OCI-M1 (cell line): ENCODE measurements around the gene RTL10.

Experiments
- DNase-seq: peaks from one replicate; lab custom pipeline; 2025; lab: John Stamatoyannopoulos, UW

Gene RTL10

DNA sequence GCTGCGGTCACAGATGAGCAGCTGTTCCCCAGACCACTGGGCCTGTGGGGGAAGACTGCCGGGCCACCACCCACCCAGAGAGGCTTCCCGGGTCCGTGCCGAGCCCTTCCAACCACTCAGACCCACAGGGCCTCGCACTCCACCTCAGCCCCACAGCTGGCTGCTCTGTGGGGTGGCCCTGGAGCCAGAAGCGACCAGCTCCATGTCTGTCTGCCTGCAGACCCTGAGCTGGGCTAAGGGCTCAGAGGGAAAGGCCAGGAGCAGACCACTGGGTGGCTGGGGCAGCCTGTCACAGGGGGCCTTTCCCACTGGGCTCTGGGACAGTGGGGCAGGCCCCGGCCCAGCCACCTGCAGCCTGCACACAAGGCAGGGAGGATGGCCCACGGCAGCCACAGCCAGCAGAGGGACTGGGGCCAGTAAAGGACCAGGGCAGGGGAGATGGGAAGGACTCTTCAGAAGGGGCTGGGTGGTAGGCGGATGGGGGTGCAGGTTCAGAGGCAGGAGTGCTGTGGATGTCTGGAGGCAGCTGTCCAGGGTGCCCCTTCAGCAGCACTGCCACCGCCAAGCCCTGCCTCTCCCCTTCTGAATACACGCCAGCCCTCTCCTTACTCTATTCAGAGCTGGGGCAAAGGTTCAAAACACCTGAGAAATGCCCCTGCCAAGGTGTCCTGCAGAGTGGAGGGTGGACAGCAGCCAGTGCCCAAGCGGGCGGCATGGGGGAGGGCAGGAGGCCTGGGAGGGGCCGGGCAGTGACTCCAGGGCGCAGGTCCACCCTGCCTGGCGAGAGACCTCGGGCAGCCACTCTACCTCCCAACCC is 32.2 kb downstream of the RTL10 start:
- no peak for DNase-seq

DNA sequence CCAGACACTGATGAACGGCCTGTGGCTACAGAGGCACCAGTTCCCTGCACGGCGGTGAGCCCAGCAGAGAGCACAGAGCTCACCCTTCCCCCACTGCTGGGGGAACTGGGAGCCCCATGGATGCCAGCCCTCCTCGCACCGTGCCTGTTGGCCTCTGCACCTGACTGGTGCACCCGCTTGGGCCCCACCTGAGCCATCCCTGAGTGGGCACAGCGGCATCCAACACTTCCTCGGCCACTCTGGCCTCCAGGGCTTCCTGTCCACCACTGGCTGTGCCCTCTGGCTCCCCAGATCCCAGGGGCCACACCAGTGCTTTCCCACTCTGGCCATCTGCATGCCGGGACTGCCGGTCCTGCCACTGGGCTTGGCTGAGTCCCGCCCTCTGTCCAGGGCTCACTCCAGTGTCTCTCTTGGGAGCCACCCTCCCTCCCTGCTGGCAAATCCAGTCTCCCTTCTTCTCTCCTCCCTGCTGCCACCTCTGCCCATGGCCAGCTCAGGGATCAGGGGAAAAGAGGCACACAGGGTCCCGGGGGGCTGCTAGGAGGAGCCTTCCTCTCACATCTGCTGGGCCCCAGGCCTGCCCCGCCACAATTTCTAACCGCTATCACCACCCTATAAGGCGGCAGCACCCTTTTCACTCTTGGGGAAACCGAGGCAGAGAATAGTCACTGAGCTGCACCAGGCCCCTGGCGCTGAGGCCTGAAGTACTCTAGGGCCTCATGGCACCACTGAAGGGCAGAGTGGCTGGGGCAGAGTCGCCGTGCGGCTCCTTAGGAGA is 33.0 kb downstream of the RTL10 start:
- DNase-seq: no peak

- no peak for DNase-seq
These were observed 33.7 kb downstream of the RTL10 start for GRCh38 chr22:19820880-19821522.

DNA sequence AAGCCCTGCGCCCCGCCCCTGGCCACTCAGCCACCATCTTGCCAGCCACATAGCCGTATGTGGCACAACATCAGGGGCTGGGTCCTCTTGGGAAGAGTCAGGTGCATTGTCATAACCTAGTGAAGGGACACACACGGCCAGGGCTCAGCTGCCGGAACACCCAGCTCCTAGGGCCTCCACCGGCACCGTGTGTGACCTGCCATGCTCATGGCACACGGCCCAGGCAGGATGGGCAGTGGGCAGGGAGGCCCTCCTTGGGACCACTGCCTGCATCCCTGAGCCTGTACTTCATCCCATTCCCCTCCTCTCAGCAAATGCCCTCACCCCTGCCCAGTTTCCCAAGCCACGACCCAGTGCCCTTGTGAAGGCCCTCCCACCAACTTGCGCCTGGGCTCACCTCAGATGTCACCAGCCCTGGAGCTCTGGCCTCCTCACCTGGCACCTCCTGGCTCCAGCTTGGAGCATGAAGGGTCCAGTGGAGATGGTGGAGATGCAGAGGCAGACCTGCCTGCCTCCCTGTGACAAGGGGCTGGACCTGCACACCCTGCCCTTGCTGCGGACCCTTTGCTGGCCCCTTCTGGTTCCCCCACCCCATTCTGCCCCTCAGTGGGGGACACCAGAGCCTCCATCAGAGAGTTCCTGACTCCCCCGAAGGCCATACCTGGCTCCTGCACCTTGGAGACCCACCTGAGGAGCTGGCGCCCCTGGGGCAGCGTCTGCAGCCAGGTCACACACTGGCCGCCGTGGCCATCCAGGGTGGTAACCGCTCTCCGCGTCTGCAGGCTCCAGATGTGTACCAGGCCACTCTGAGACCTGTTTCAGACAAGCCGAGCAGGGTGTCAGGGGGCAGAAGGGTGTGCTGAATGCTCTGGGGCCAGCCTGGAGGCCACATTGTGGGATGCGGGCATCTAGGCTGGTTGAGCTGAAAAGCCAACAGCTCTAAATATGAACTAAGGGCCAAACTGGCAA is 34.5 kb downstream of the RTL10 start:
- no peak for DNase-seq

- no peak for DNase-seq
These were observed 35.3 kb downstream of the RTL10 start for GRCh38 chr22:19819208-19819910.

- no peak for DNase-seq
These were observed 36.1 kb downstream of the RTL10 start for GRCh38 chr22:19818324-19819207.

DNA sequence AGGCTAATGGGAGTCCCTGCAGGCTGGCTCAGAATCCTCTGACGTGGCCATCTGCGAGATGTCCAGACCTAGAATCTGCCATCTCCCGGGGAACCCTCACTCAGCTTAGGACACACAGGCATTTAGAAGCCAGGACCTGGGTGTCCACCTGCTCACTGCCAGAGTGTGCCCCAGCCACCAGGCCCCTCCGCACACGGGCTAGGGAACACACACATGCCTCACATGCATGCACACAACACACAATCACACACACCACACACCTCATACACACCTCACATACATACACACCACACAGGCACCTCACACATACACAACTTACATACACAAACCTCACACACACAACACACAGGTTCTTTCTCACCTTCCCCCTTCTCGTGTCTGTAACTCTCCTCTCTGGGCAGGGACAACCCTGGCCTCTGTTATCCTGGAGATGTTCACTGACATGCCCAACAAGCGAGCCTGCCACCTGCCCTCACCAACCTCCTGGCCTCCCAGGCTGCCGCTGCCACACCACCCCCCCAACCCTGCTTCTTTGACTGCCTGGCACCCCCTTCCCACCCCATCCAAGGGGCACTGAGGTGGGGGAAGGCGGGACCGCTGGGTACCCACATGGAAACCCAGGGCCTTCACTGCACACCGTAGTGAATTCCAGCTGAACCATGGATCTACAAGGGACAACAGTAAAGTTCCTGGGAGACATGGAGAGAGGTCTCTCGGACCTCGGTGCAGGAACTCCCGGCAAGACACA is 38.1 kb downstream of the RTL10 start:
- no peak for DNase-seq

GRCh38 chr22:19815823-19816290 is 38.8 kb downstream of the RTL10 start:
- DNase-seq: no peak

DNA sequence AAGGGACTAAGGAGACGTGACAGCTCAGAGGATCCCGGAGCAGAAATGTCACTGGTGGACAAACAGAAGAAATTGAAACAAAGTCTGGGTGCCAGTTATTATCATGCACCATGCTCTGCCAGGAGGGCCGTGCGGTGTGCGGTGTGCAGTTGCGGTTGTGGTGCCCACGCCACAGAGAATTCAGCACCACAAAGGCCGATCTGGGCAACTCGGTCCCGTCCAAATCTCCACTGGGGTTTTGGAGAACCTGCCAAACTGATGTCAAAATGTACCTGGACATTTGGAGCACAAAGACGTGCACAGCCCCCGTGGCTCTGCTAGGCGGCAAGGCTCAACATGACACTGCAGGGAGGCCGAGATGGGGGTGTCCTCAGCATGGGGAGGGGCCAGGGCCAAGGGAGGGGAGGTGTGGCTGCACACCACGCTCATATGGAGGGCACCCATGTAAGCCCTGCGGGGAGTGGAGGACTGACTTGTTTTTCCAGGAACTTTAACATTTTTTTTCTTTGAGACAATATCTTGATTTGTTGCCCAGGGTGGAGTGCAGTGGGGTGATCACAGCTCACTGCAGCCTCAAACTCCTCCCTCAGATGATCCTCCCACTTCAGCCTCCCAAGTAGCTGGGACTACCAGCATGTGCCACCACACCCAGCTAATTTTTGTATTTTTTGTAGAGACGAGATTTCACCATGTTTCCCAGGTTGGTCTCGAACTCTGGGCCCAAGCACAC is 39.4 kb downstream of the RTL10 start:
- peak; percentile 71 for DNase-seq

GRCh38 chr22:19814428-19814827 is 40.2 kb downstream of the RTL10 start:
- DNase-seq: no peak

DNA sequence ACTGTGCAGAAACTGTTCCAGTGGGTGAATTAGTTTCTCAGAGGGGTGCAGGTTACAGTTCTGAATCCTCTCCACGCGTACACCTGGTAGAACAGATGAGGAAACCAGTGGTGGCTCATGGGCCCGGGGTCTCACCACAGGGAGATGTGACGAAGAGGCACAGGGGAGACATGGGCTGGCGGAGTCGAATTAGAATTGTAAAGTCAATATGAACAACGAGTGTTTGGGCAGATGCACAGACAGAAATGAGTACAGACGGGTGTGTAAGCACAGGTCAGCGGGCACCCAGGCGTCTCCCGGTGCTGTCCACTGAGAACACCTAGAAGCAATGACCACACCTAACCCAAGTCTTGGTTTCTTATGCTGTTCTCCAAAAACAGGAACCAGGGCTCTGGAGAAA is 41.8 kb downstream of the RTL10 start:
- DNase-seq: no peak

DNA sequence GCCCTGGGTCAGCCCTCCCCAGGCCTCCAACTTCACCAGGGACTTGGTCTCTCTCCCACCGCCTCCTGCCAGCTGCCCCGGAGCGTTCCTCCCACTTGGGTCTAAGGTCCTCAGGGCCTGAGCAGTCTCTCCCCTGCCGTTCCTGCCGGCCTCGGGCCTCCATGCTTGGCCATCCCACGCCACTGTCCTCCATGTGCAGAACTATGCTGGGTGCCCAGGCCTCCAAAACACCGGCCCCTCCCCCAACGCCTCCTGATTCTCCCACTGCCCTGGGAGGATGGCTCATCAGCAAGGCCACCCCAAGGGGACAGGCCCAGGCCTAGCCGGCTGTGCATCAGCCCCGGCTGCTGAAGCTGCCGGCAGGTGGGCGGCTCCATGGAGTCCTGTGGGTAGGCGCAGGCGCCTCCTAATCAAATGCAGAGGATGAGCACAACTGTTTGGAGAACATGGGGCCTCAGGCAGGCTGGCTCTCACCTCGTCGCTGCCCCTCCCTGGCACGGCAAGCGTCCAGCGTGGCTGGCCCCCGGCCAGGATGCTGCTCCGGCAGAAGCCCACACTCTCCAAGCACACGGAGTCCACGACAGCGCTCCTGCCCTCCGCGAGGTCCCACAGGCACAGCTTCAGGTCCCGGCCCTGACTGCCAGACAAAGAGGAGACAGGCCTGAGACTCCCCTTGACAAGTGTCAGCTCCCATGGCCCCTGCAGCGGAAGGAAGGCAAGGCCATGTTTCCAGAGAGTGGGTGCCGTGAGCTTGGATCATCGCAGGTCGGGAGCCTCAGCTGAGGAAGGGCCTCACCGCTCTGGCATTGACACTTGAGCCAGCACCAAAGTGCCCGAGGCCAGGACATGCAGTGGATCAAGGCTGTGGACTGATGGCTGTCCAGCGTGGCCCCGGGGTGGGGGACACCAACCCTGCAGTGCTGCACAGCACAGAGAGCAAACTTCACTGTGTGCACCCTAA is 42.6 kb downstream of the RTL10 start:
- no peak for DNase-seq

DNA sequence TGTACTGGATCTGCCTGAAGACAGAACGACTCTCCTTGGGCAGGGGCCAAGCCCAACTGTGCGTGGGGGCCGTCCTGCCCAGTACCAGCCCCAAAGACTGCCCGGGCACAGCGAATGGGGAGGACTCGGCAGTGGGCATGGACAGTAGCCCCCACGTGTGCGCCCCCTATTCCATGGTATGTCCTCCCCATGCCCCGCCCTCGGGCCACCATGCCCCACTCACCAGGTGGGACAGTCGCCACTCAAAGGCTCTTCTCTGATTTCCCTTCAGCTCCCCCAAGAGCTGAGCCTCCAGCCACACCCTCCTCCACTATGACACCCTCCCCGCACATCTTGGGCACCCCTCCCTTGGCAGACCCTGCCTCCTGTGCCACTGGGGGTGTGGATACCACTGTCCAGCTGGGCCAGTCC is 43.5 kb downstream of the RTL10 start:
- DNase-seq: no peak

DNA sequence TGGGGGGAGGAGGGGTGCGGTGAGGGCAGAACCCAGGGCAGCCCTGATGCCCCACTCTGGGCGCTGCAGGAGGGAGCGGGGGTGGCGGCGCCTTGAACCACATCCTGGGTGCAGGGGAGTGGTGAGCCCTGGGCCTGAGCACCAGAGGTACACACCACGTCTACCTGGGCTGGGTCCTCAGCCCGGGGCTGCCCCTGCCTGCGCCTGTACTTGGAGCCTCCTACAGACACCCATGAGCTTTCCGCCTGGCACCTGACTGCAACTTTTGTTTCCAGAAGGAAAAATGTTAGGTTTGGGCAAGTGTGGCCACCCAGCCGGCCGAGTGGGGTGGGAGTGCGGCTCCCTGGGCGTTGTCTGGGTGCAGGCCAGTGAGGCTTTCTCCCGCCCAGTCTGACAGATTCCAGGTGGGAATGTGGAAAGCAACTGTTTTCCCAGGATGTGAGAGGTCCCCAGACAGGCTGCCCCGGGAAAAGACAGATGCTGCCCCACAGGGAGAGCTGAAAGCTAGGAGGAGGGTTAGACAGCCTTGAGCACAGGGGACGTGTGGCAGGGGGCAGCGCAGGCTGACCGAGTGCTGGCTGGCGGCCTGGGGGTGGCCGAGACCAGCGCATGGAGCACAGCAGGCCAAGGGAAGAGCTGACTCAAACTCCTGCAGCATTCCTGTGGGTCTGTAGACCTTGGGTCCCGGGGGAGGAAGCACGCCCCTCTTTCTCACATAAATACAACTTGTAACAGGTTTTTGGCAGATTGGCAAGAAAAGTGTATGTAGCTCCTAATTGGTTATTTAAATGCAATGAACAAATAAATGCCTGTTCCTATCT is 44.1 kb downstream of the RTL10 start:
- no peak for DNase-seq

DNA sequence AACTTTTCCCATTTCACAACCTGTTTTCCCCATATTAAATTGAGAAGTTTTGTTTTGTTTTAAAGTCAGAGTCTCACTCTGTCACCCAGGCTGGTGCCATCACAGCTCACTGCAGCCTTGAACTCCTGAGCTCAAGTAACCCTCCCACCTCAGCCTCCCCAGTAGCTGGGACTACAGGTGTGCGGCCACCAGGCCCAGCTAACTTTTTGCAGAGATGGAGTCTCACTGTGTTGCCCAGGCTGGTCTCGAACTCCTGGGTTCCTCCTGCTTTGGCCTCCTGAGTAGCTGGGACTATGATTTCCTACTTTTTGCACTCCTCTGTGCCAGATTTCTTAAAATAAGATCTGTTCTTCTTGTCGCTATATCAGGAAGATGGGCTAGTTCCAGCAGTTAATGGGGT is 44.9 kb downstream of the RTL10 start:
- DNase-seq: no peak

- no peak for DNase-seq
These were observed 45.7 kb downstream of the RTL10 start for GRCh38 chr22:19808873-19809478.
